ENCODE measurements around the gene SLFN12. TPM values are rescaled to one million over a fixed set of nuclear protein-coding genes. Genes with fewer than 3 reads are reported as not detected.

Gene SLFN12
- total RNA-seq, 2 experiments from 2014 or later = 6.0 to 8.6 TPM

GRCh38 chr17:35377068-35377467 lies 55.2 kb downstream of the SLFN12 start:
- Mint-ChIP-seq H3K4me1 (peaks cover 22% of the 10 kb centered on the region), H3K4me3 (no peak overlapping the region), H3K27me3 (peaks cover 4% of the 10 kb centered on the region), H3K36me3 (peaks cover 4% of the 10 kb centered on the region), H3K9me3 (peaks cover under 1% of the 10 kb centered on the region), H3K27ac (no peak overlapping the region)
- no peak for DNase-seq

DNA sequence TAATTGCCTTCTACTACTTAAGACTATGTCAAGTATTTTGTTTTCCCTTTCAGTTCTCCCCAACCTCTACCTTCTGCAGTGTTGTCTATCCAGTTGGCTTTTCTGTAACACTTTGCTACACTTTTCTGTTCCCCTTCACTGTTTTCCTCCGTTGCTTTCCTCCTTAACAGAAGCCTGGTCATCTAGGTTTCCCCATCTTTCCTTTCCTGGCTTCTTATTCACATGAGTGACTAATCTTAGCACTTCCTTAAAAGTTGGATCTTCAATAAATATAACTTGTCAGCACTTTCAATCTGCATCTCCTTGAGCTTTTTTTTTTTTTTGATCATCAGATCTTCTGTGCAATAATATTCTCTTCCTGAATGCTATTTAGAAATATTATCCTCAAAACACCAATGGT lies 56.1 kb downstream of the SLFN12 start:
- no peak overlapping the region for H3K4me3 Mint-ChIP-seq
- peaks cover 12% of the 10 kb centered on the region for H3K36me3 Mint-ChIP-seq
- H3K4me1 Mint-ChIP-seq = peaks cover 30% of the 10 kb centered on the region
- peaks cover 7% of the 10 kb centered on the region for H3K27me3 Mint-ChIP-seq
- H3K9me3 Mint-ChIP-seq = peaks cover 7% of the 10 kb centered on the region
- no peak overlapping the region for H3K27ac Mint-ChIP-seq
- DNase-seq = no peak

DNA sequence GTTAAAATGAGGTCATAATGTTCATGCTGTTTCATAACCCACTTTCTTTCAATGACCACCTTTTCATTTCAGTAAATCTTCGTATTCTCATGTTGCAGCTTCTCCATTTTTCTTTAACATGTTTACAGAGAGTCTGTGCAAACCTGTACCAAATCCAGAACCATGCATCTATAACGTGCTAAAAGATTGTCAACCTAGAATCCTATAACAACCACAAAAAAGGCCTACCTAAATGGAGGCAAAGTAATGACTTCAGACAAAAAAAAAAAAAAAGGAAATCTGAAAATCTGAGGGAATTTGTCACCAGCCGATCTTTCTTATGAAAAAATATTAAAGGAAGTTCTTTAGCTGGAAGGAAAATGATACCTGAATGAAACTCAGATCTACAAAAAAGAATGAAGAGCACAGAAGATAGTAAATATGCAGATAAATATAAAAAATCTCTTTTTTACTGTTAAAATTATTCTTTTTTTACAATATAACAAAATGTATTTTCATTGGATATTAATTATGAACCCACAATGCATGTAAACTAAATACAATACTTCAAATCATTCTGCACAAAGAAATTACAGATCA lies 57.4 kb downstream of the SLFN12 start:
- Mint-ChIP-seq H3K36me3 (peaks cover 26% of the 10 kb centered on the region), H3K4me3 (peak overlapping the region; percentile 97), H3K4me1 (peaks cover 42% of the 10 kb centered on the region), H3K27me3 (peaks cover 9% of the 10 kb centered on the region), H3K9me3 (peaks cover 21% of the 10 kb centered on the region), H3K27ac (peak overlapping the region; percentile 98)
- DNase-seq = no peak

DNA sequence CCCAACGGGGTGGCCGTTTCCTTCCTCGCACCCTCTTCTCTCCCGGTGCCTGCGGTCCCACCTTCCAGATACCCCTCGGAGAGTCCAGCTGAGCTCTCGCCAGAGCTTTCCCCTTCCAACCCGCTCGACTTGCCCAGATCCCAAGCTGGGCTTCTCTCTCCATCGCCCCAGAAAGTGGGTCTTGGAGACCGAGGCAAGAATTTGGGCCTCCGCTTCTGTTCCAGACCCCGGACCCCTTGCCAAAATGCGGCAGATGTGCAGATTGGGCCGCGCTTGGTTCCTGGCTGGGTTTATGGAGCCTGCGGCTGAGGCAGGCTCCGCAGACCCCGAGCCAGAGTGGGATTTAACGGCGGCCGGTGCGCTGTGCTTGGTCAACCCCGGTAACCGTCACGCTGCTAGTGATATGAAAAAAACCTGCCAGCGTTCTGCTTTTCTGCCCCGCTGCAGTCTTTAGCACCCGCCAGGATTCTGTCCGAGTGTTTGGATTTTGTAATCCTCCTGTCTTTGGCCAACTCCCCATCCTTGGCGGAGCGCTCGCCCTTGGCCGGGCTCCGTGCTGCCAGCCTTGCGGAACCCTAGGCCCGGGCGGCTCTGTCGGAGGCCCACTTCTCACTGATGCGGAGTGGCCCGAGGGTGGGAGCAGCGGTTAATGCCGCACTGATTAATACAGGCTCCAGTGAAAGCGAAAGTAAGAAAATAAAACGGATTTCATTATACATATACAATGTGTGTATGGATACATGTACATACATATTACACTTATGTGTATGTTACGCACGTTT lies 58.1 kb downstream of the SLFN12 start:
- Mint-ChIP-seq H3K27ac (peak overlapping the region; percentile 98), H3K4me3 (peak overlapping the region; percentile 97), H3K9me3 (peaks cover 26% of the 10 kb centered on the region), H3K36me3 (peaks cover 33% of the 10 kb centered on the region), H3K27me3 (peaks cover 9% of the 10 kb centered on the region), H3K4me1 (peaks cover 44% of the 10 kb centered on the region)
- DNase-seq = peak; percentile 71

DNA sequence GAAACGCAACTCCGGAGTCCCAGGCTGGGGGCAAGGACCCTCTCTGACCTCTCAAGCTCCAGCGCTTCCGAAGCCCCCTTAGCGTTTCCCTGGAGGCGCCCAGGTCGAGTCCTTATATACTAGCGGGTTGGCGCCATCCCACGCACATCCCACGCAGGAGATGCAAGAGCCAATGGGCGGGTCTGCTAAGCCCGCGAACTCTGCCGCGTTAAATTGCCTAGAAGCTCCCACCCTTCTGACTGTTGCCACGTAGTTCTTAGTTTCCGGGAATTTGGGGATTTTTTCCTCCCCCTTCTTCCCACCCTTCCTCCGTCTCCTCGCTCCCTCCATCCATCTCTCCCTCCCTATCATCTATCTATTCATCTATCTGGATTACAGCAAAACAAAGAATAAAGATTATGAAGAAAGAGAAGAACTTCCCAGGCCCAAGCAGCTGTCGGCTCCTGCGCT lies 58.7 kb downstream of the SLFN12 start, which contains the start of gene SLFN11:
TSS of gene SLFN11 (minus strand) at position 88 of the 450 bp plus-strand sequence. CDS start 9,814 bp downstream, outside the sequence.
- H3K27ac Mint-ChIP-seq = peak within 1 kb of the TSS; percentile 98

GRCh38 chr17:35372846-35373533 lies 59.3 kb downstream of the SLFN12 start:
- peaks cover 26% of the 10 kb centered on the region for H3K9me3 Mint-ChIP-seq
- peak overlapping the region; percentile 98 for H3K27ac Mint-ChIP-seq
- DNase-seq = peak; percentile 19

More for the DNA sequence above, 58.7 kb downstream of the SLFN12 start, which contains the start of gene SLFN11:
- Mint-ChIP-seq H3K9me3 (peaks cover 26% of the 10 kb centered on the region), H3K4me1 (peaks cover 47% of the 10 kb centered on the region), H3K36me3 (peaks cover 39% of the 10 kb centered on the region), H3K4me3 (peak within 1 kb of the TSS; percentile 97), H3K27me3 (peaks cover 9% of the 10 kb centered on the region)
- peak; percentile 87 for DNase-seq

GRCh38 chr17:35371934-35372333 lies 60.4 kb downstream of the SLFN12 start:
- peaks cover 53% of the 10 kb centered on the region for H3K4me1 Mint-ChIP-seq
- DNase-seq = no peak
- no peak overlapping the region for H3K27ac Mint-ChIP-seq
- peak overlapping the region; percentile 97 for H3K4me3 Mint-ChIP-seq
- peaks cover 49% of the 10 kb centered on the region for H3K36me3 Mint-ChIP-seq
- H3K9me3 Mint-ChIP-seq = peaks cover 26% of the 10 kb centered on the region
- H3K27me3 Mint-ChIP-seq = peaks cover 9% of the 10 kb centered on the region

More at GRCh38 chr17:35372846-35373533, 59.3 kb downstream of the SLFN12 start:
- H3K27me3 Mint-ChIP-seq = peaks cover 9% of the 10 kb centered on the region
- H3K4me1 Mint-ChIP-seq = peaks cover 53% of the 10 kb centered on the region
- peak overlapping the region; percentile 97 for H3K4me3 Mint-ChIP-seq
- H3K36me3 Mint-ChIP-seq = peaks cover 45% of the 10 kb centered on the region

GRCh38 chr17:35368081-35368830 lies 64.0 kb downstream of the SLFN12 start:
- Mint-ChIP-seq H3K4me3 (peak overlapping the region; percentile 15), H3K4me1 (peaks cover 34% of the 10 kb centered on the region), H3K27ac (peak overlapping the region; percentile 31), H3K27me3 (peaks cover 5% of the 10 kb centered on the region), H3K36me3 (peaks cover 71% of the 10 kb centered on the region), H3K9me3 (peaks cover 26% of the 10 kb centered on the region)
- DNase-seq = no peak

- Mint-ChIP-seq H3K9me3 (no peaks in the 10 kb centered on the region), H3K27me3 (no peaks in the 10 kb centered on the region), H3K4me1 (peaks cover 2% of the 10 kb centered on the region), H3K27ac (no peak overlapping the region), H3K4me3 (no peak overlapping the region), H3K36me3 (peaks cover 62% of the 10 kb centered on the region)
- no peak for DNase-seq
Observed at GRCh38 chr17:35361027-35361426, 71.3 kb downstream of the SLFN12 start.

Other genes starting within 250 kb of the SLFN12 start
- not detected for gene SLC35G3, start 238.1 kb downstream of the SLFN12 start, total RNA-seq
- gene SLFN5, start 189.4 kb downstream of the SLFN12 start, total RNA-seq = 10 to 100 TPM; 33.9 to 37.9 TPM
- gene SLFN11, start 58.9 kb downstream of the SLFN12 start, total RNA-seq = 10 to 100 TPM; 35.6 to 37.9 TPM
- 10 to 100 TPM; 22.0 to 22.1 TPM for gene SLFN13, start 16.3 kb upstream of the SLFN12 start, total RNA-seq
- 10 to 100 TPM; 32.6 to 35.9 TPM for gene SLFN12L, start 105.2 kb upstream of the SLFN12 start, total RNA-seq
- under 1 TPM; 0.10 to 0.14 TPM for gene SLFN14, start 128.3 kb upstream of the SLFN12 start, total RNA-seq
- gene PEX12, start 146.1 kb upstream of the SLFN12 start, total RNA-seq = 1 to 10 TPM; 6.6 to 6.9 TPM
- 100 to 1,000 TPM; 147 to 150 TPM for gene AP2B1, start 154.8 kb upstream of the SLFN12 start, total RNA-seq